Stimulated activated CD4-positive, alpha-beta T cell treated with anti-CD3 and anti-CD28 coated beads, Interleukin-12 subunit alpha, Interleukin-12 subunit beta, amount 100 ng/mL, for 48 hours (primary cell): ENCODE measurements around the gene CGREF1.
"Not testable (repeated sequence)": the region's sequence is repeated elsewhere in the genome, so short reads cannot be mapped to it uniquely, and the experiment has no call there.

Experiments
- DNase-seq, 3 donors: peaks; one replicate each; pipeline ENCODE4 v3.0.0-alpha.2; 2020; ENCODE audit warnings: low read depth in 2 of 3, low spot score in 1 of 3

Gene CGREF1

DNA sequence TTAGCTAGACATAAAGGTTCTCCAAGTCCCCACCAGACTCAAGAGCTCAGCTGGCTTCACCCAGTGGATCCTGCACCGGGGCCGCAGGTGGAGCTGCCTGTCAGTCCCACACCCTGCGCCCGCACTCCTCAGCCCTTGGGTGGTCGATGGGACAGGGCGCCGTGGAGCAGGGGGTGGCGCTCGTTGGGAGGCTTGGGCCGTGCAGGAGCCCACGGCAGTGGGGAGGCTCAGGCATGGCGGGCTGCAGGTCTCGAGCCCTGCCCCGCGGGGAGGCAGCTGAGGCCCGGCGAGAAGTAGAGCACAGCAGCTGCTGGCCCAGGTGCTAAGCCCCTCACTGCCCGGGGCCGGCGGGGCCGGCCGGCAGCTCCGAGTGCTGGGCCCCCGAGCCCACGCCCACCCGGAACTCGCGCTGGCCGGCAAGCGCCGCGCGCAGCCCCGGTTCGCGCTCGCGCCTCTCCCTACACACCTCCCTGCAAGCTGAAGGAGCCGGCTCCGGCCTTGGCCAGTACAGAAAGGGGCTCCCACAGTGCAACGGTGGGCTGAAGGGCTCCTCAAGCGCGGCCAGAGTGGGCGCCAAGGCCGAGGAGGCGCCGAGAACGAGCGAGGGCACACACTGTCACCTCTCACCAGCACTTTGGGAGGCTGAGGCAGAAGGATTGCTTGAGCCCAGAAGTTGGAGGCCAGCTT, 7.4 kb downstream of the CGREF1 start:
- DNase-seq = not testable (repeated sequence)

DNA sequence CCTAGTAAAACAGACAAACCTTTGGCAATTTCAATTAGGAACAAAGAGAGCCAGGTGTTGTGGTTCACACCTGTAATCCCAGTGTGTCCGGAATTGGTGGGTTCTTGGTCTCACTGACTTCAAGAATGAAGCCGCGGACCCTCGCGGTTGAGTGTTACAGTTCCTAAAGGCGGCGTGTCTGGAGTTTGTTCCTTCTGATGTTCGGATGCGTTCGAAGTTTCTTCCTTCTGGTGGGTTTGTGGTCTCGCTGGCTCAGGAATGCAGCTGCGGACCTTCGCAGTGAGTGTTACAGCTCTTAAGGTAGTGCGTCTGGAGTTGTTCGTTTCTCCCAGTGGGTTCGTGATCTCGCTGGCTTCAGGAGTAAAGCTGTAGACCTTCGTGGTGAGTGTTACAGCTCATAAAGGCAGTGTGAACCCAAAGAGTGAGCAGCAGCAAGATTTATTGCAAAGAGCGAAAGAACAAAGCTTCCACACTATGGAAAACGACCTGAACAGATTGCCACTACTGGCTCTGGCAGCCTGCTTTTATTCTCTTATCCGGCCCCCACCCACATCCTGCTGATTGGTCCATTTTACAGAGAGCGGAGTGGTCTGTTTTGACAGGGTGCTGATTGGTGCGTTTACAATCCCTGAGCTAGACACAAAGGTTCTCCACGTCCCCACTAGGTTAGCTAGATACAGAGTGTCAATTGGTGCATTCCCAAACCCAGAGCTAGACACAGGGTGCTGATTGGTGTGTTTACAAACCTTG, 8.2 kb downstream of the CGREF1 start:
- not testable (repeated sequence) for DNase-seq

DNA sequence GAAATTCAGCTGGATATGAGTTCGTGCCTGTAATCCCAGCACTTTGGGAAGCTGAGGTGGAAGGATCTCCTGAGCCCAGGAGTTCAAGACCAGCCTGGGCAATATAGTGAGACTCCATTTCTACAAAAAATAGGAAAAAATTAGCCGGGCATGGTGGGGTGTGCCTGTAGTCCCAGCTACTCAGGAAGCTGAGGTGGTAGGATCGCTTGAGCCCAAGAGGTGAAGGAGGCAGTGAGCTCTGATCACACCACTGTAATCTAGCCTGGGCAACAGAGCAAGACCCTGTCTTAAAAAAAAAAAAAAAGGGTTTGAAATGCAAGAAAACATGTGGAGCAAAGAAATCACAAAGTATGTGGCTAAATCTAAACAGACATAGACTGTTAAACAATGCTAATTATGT, 9.8 kb downstream of the CGREF1 start:
- DNase-seq = no peak

DNA sequence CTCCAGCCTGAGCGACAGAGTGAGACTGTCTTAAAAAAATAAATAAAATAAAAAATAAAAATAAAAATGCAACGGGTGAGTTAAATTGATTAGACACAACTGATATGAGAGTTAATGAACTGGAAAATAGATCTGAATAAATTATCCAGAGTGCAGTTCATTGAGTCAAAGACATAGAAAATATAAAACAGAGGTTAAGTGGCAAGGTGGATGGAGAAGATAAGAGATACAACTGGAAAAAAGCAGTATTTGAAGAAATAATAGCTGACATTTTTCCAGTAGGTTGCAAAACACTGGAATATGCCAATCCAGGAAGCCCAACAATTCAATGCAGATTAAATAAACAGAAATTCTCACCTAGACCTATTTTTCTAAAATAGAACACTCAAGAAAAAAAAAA, 10.7 kb downstream of the CGREF1 start:
- DNase-seq = no peak

DNA sequence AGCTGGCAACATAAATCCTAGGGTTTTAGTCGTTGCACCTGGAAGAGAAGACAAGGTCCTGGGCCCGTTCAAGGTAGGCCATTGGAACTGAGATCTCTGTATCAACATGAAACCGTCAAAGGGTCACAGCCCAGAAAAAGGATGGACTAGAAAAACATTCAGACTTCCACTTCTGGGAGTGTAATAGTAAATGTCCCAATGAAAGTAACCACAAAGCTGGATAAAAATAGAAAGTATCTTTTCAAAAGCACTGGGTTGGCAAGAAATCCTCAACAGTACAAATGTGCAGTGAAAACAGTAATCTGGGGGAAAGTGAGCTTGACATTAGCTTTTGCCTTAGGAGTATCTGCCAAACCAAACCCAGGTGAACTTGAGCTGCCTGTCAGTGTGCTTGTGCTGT, 12.9 kb downstream of the CGREF1 start:
- no peak for DNase-seq

- no peak for DNase-seq
These were observed 16.6 kb downstream of the CGREF1 start for GRCh38 chr2:27102329-27102728.

GRCh38 chr2:27100036-27100435, 18.9 kb downstream of the CGREF1 start:
- no peak for DNase-seq

GRCh38 chr2:27099334-27099955, 19.5 kb downstream of the CGREF1 start:
- DNase-seq = no peak

DNA sequence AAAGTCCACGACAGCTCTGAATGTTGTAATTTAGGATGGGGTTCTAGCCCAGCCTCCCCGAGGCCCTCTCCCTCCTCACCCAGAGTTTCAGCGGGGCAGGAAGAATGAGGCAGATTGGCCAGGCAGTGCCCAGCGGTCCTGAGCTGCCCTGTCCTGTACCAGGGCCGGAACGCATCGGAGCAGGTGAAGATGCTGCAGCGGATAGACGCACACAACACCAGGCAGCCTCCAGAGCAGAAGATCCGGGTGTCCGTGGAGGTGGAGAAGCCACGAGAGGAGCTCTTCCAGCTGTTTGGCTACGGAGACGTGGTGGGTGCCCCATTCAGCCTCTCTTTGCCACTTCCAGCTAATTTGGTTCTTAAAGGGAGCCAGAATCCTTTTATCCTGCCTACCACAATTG, 21.6 kb downstream of the CGREF1 start:
- DNase-seq = no peak

DNA sequence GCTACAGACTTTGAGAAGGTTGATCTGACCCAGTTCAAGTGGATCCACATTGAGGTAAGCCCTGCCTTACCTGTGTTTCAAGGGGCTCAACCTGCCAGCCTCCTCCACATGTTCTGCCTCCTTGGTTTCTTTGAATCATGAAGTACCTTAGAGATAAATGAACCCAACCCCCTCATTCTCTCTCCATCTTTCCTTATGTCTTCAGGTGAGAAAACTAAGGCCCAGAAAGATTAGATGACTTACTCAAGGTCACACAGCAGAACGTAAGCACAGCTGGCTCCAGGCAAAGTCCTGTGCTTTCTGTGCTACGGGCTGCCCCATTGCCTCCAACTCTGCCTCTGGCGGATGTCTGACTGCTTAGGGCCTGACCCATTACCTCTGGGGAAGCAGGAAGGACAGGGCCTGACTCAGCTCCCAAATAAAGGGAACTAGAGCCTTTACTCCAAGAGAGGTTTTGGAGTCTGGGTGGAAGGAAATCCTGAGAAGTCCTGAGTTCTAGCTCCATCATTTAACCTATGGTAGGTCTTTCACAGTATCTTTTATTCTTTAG, 22.1 kb downstream of the CGREF1 start:
- DNase-seq = no peak

- peak in 1 of 3 donors; percentile 23 for DNase-seq
These were observed 22.9 kb downstream of the CGREF1 start for GRCh38 chr2:27095745-27096651.

DNA sequence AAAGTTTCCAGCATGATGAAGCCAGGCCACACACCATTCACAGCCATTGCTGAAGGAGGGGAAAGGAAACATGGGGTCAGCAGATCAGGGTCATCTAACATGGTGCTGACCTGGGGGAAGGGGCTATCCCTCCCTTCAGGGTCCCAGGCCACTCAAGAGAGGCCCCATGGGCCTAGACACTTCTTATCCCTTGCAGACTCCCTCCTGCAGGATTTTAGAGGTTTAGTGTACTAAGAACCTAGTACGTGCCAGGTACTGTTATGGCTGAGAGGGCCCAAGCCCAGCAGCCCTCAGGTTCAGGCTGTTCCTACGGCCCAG, 23.5 kb downstream of the CGREF1 start:
- DNase-seq = no peak

GRCh38 chr2:27094353-27094984, 24.5 kb downstream of the CGREF1 start:
- DNase-seq = no peak

GRCh38 chr2:27093430-27094352, 25.2 kb downstream of the CGREF1 start:
- DNase-seq = no peak

DNA sequence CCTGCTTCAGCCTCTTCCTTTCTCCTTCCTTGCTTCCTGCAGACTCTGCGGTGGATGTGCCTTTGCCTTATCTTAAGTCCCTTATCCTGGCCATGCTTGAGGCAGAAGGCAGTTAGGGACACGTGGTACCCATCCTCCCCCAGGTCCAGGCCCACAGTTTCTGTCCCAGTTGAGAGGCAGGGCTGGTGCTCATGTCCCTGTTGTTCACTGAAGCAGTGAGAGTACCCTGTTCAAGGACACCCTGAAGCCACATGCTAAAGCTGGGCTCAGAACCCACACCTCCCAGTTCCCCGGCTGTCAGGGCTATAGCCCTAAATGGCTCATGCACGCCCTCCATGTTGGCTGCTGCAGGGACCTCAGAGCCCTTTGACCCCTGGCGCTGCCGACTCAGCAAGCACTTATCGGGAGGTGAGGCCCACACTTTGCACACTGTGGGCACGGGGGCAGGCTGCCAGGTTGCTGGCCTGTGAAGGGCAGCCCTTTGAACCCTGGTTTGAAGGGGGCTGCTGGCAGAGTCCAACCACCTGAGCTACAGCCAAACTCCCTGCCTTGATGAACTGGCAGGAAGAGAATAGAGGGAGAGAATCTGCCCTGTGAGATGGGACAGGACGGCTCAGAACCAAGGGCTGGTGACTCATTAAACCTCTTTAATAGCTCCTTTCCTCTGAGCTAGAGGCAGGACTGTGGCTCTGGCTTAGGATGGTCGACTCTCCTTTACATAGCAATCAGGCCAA, 26.1 kb downstream of the CGREF1 start:
- DNase-seq = no peak

DNA sequence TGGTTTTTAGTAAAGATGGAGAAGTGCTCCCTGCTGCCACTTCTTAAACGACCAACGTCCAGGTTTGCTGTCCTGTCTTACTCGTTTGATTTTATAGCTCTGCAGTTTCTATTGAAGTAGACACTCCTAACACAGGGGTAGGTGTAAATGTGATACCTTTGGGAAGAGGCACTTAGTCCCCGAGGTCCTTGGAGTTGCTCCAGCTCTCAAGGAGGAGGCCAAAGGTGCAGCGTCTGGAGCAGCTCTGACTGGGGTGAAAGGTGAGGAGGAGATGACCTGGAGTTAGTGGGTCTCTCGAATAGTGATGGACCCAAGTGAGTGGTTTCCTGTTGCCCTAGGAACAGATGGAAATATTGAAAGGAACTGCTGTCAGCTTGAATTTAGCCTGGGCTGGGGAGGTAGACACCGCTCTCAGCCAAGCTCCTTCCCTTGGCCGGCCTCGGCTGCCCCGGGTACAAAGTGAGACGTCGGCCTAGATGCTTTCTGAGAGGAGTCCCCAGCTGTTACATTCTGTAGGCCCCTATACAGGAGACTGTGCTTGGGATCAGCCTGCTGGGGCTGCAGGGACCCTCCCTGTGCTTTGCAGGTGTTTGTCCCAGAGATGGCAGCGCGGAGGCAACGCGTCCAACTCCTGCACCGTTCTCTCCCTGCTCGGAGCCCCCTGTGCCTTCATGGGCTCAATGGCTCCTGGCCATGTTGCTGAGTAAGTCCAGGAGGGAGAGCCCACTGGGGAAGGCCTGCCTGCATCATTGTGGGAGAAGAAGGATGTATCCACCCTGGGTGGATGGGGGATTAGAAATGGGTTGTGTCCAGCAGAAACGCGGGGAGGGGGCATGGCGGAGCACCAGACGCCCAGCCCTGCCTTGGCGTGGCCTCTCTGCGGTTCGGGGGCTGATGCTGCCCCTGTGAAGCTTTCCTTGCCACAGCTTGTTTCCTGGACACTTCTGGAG, 26.9 kb downstream of the CGREF1 start:
- DNase-seq = no peak

DNA sequence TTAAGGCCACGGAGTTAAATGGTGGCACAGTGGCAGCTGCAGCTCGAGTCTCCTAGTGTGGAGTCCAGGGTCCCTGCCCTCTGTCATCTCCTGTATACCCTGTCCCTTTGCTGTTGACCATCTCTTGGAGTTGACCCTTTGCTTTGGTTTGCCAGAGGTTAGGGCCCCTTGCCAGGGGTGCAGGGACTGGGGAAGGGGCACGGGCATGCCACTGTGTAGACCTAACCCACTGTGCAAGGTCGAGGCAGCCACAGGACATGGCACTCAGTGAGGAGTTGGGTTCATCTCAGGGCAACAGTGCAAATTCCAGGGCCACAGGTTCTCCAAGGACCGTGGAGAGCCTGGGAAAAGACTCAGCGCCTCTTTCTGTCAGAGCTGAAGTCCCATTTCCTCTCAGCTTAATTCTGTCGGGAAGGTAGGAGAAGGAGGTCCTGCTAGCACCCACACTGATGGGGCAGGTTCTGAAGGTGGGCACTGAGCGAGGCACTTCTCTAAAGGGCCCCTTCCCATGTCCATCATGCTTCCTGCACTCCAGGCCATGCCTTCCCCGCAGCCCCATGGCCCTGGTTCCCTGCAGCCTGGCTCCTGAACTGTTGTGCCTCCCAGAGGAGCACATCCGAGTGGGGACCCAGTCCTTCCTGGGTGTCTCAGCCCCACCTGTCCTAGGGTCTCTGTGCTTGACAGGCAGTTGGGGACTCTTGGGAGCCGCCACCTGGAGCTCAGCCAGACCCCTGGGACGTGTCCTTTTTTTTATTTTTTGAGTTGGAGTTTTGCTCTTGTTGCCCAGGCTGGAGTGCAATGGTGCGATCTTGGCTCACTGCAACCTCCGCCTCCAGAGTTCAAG, 29.6 kb downstream of the CGREF1 start:
- no peak for DNase-seq
